Neural cell (in vitro differentiated cells): ENCODE data around the gene ALG5. TPM values are rescaled to one million over a fixed set of nuclear protein-coding genes. Genes with fewer than 3 reads are reported as not detected.
A peak's percentile ranks its signal among the peaks of the same experiment; 100 is the strongest.

Source experiments
- H2AFZ ChIP-seq: fragments of 200-600, 300-800 bp; sonication (generic), shearing (Covaris generic); 2 replicates; pipeline ENCODE4 v1.6.0; 2014; ENCODE audit warnings: low read depth, mild to moderate bottlenecking, antibody characterized with exemption, low read length, moderate library complexity
- H3F3A ChIP-seq: fragments of 200-600 bp; shearing (Covaris generic); 2 replicates; pipeline ENCODE4 v1.6.1; 2016; ENCODE audit warnings: mild to moderate bottlenecking, moderate library complexity, mixed read lengths, antibody characterized with exemption, low read length; ENCODE audit not compliant: insufficient read depth, poor library complexity, severe bottlenecking
- H3K27ac ChIP-seq: fragments of 200-600, 300-800 bp; sonication (generic), shearing (Covaris generic); 2 replicates; pipeline ENCODE4 v1.5.1; 2014; ENCODE audit warnings: mild to moderate bottlenecking, low read length, moderate library complexity
- H3K27me3 ChIP-seq: fragments of 300-800, 200-600 bp; sonication (generic), shearing (Covaris generic); 2 replicates; pipeline ENCODE4 v1.6.0; 2014; ENCODE audit warnings: mild to moderate bottlenecking, low read depth, low read length, moderate library complexity; ENCODE audit not compliant: insufficient read depth
- H3K36me3 ChIP-seq: fragments of 300-800, 200-600 bp; sonication (generic), shearing (Covaris generic); 2 replicates; pipeline ENCODE4 v1.5.1; 2014; ENCODE audit warnings: mild to moderate bottlenecking, antibody characterized with exemption, low read length, moderate library complexity; ENCODE audit not compliant: insufficient read depth
- H3K4me2 ChIP-seq: fragments of 300-800, 200-600 bp; sonication (generic), shearing (Covaris generic); 2 replicates; pipeline ENCODE4 v1.6.0; 2014; ENCODE audit warnings: mild to moderate bottlenecking, low read length
- H3K4me3 ChIP-seq: fragments of 300-800, 200-600 bp; sonication (generic), shearing (Covaris generic); 2 replicates; pipeline ENCODE4 v1.5.1; 2014; ENCODE audit warnings: mild to moderate bottlenecking, low read length, moderate library complexity
- H3K79me2 ChIP-seq: fragments of 200-600 bp; shearing (Covaris generic); replicated peaks from 2 replicates; pipeline ENCODE4 v1.6.0; 2014; ENCODE audit warnings: mild to moderate bottlenecking, low read length, moderate library complexity; ENCODE audit not compliant: insufficient read depth
- H3K9ac ChIP-seq: fragments of 300-800, 200-600 bp; sonication (generic), shearing (Covaris generic); 2 replicates; pipeline ENCODE4 v1.6.1; 2016; ENCODE audit warnings: mild to moderate bottlenecking, low read length, mixed read lengths
- H3K9me2 ChIP-seq: fragments of 200-600 bp; shearing (Covaris generic); 2 replicates; pipeline ENCODE4 v1.6.1; 2016; ENCODE audit warnings: mild to moderate bottlenecking, low read length, mixed read lengths; ENCODE audit not compliant: insufficient read depth
- H3K9me3 ChIP-seq: fragments of 200-600, 300-800 bp; sonication (generic), shearing (Covaris generic); 2 replicates; pipeline ENCODE4 v1.6.1; 2016; ENCODE audit warnings: mild to moderate bottlenecking, mixed run types, low read length, moderate library complexity, mixed read lengths
- H4K20me1 ChIP-seq: fragments of 200-600 bp; shearing (Covaris generic); 2 replicates; pipeline ENCODE4 v1.6.1; 2016; ENCODE audit warnings: mild to moderate bottlenecking, mixed run types; ENCODE audit not compliant: insufficient read depth
- EP300 ChIP-seq: fragments of 450-650 bp; conservative IDR thresholded peaks from 2 replicates; pipeline ENCODE4 v1.6.1; 2014; ENCODE audit warnings: antibody characterized with exemption, mild to moderate bottlenecking, moderate library complexity; ENCODE audit not compliant: poor library complexity, severe bottlenecking
- EZH2 ChIP-seq: fragments of 200-600, 300-800 bp; shearing (Covaris generic), sonication (generic); IDR thresholded peaks from 2 replicates; pipeline ENCODE4 v1.6.1; 2014; ENCODE audit warnings: antibody characterized with exemption, low read length, borderline replicate concordance, mild to moderate bottlenecking; ENCODE audit not compliant: insufficient read depth, poor library complexity, severe bottlenecking
- MXI1 ChIP-seq: fragments of 450-650 bp; conservative IDR thresholded peaks from 2 replicates; pipeline ENCODE4 v1.6.1; 2014; ENCODE audit warnings: antibody characterized with exemption, mild to moderate bottlenecking; ENCODE audit not compliant: poor library complexity, severe bottlenecking
- POLR2AphosphoS5 ChIP-seq: IDR thresholded peaks from 2 replicates; pipeline ENCODE4 v1.6.1; 2012
- RAD21 ChIP-seq: fragments of 450-650 bp; conservative IDR thresholded peaks from 2 replicates; pipeline ENCODE4 v1.6.1; 2014; ENCODE audit warnings: antibody characterized with exemption, mild to moderate bottlenecking, moderate library complexity
- SMC3 ChIP-seq: fragments of 450-650 bp; conservative IDR thresholded peaks from 2 replicates; pipeline ENCODE4 v1.6.1; 2014; ENCODE audit warnings: antibody characterized with exemption, mild to moderate bottlenecking, moderate library complexity; ENCODE audit not compliant: poor library complexity
- polyA plus RNA-seq: library from polyadenylated mRNA; depleted of rRNA; stranded (reverse); fragments of >200 nt; gene quantifications from 2 replicates; pipeline ENCODE4 v1.2.3, GENCODE V29; 2014
- TF ChIP-seq, protein P1 (sequence below): IDR thresholded peaks from 2 replicates; pipeline ENCODE4 v1.6.1; 2012; ENCODE audit warnings: borderline replicate concordance

Gene ALG5
- polyA plus RNA-seq, 1 donor from 2014 or later = 63.0 TPM

DNA sequence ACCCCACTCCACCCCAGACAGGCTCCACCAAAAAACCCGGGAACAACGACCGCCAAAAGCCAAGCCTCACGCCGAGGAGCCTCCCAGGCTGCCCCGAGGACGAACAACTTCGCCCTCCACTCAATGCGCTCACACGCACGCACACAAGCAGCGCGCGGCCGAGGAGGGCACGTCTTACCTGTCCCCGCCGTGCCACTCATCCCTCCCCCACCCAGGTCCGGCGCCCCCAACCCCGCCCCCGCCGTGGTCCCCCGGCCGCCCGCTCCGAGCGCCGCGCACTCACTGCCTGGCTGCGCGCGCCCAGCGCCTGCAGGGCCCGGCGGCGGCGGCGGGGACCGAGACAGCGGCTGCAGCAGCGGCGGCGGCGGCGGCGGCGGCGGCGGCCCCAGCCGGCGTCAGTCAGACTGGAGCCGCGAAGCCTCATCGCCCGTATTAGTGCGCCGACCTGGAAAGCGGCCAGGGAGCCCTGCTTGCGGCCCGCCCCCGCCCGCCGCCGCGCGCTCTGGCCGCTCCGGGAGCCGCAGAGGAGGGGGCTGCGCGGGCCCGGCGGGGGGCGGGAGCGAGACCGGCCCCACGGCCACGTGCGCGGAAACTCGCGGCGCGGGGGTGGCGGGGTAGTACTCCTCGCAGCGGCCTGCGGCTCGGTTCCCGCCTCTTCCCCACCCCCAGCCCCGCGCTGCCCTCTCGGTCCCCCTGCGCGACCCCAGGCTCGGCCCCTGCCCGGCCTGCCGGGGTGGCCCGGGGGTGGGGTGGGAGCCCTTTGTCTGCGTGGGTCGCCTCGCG lies 79.1 kb downstream of the ALG5 start, which contains the start of gene SMAD9:
SMAD9 (minus strand) TSS at position 406 of the 783 bp plus-strand sequence. CDS start 40,549 bp downstream, outside the sequence.
- no peak within 1 kb of the TSS for H2AFZ ChIP-seq
- no peak within 1 kb of the TSS for H3K27ac ChIP-seq
- TF ChIP-seq MXI1 = peak; percentile 35
- TF ChIP-seq EP300 = peak; percentile 11
- TF ChIP-seq, protein P1, sequence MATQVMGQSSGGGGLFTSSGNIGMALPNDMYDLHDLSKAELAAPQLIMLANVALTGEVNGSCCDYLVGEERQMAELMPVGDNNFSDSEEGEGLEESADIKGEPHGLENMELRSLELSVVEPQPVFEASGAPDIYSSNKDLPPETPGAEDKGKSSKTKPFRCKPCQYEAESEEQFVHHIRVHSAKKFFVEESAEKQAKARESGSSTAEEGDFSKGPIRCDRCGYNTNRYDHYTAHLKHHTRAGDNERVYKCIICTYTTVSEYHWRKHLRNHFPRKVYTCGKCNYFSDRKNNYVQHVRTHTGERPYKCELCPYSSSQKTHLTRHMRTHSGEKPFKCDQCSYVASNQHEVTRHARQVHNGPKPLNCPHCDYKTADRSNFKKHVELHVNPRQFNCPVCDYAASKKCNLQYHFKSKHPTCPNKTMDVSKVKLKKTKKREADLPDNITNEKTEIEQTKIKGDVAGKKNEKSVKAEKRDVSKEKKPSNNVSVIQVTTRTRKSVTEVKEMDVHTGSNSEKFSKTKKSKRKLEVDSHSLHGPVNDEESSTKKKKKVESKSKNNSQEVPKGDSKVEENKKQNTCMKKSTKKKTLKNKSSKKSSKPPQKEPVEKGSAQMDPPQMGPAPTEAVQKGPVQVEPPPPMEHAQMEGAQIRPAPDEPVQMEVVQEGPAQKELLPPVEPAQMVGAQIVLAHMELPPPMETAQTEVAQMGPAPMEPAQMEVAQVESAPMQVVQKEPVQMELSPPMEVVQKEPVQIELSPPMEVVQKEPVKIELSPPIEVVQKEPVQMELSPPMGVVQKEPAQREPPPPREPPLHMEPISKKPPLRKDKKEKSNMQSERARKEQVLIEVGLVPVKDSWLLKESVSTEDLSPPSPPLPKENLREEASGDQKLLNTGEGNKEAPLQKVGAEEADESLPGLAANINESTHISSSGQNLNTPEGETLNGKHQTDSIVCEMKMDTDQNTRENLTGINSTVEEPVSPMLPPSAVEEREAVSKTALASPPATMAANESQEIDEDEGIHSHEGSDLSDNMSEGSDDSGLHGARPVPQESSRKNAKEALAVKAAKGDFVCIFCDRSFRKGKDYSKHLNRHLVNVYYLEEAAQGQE = no peak
- peak within 1 kb of the TSS; percentile 93 for H3K4me2 ChIP-seq
- H3K27me3 ChIP-seq = peaks cover 12% of the 10 kb centered on the region
- H3K9ac ChIP-seq = peak within 1 kb of the TSS; percentile 38
- H3K79me2 ChIP-seq = no peaks in the 10 kb centered on the region
- H3K9me3 ChIP-seq = no peaks in the 10 kb centered on the region
- H4K20me1 ChIP-seq = no peaks in the 10 kb centered on the region
- H3K9me2 ChIP-seq = no peaks in the 10 kb centered on the region
- peak within 1 kb of the TSS; percentile 71 for H3K4me3 ChIP-seq
- no peaks in the 10 kb centered on the region for H3K36me3 ChIP-seq
- H3F3A ChIP-seq = peaks cover 5% of the 10 kb centered on the region

DNA sequence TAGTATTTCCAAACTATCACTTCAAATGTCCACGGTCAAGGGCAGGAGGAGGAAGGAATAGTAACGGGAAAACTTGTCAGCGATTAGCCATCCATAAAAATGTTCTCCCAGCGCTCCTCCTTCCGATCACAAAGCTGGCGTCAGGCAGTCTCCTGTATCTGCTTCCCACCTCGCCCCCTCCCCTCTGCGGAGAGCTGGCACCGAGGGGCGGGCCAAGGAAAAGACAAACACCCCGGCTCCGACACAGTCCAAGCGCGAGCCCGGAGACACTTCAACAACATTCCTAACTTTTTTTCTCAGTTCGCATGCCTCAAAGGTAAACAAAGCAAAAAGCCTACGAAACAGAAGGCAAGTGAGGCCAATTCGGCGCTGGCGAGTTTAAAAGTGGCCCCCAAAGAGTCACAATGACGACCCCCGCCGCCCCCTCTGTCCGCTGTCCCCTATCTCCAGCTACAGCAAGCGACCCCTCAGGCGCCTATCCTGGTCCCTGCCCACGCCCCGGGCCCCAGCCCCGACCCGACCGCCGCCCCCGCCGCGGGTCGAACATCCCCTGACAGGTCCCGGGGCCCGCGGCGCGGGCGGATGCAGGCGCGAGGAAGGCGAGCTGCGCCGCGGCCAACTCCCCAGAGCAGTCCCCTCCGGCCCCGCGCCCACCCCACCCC lies 79.8 kb downstream of the ALG5 start:
- no peaks in the 10 kb centered on the region for H3K9me2 ChIP-seq
- peaks cover 12% of the 10 kb centered on the region for H3K27me3 ChIP-seq
- H3K4me2 ChIP-seq = peak overlapping the region; percentile 93
- no peak overlapping the region for H2AFZ ChIP-seq
- H3K36me3 ChIP-seq = no peaks in the 10 kb centered on the region
- TF ChIP-seq MXI1 (no peak), POLR2AphosphoS5 (no peak), SMC3 (no peak), EZH2 (no peak), RAD21 (no peak)
- H3K9me3 ChIP-seq = no peaks in the 10 kb centered on the region
- peak overlapping the region; percentile 38 for H3K9ac ChIP-seq
- no peaks in the 10 kb centered on the region for H4K20me1 ChIP-seq
- no peaks in the 10 kb centered on the region for H3K79me2 ChIP-seq
- H3F3A ChIP-seq = peaks cover 5% of the 10 kb centered on the region
- peak overlapping the region; percentile 71 for H3K4me3 ChIP-seq
- no peak overlapping the region for H3K27ac ChIP-seq
